GM13976 (cell line): Measurements from ENCODE around the gene HIVEP3.

Source experiments
- DNase-seq: peaks from one replicate; pipeline ENCODE4 v3.0.0; 2012; ENCODE audit warnings: low spot score
- CTCF ChIP-seq: IDR thresholded peaks from 2 replicates; pipeline ENCODE4 v1.5.1; 2012; ENCODE audit warnings: borderline replicate concordance, mild to moderate bottlenecking; ENCODE audit not compliant: insufficient read depth; ENCODE audit errors: extremely low read depth, missing control alignments, control extremely low read depth
- in situ Hi-C: fragments of 300-500 bp; cut with MboI; formaldehyde crosslinking; loops from one replicate; pipeline ENCODE4 v1.12.0; 2022; ENCODE audit warnings: low sequenced_read_pairs, mixed read lengths, inconsistent platforms; ENCODE audit not compliant: unreplicated experiment

The HIVEP3 gene

GRCh38 chr1:41507110-41507720 is 411.5 kb downstream of the HIVEP3 start:
- in situ Hi-C loops, result no loop called here
- DNase-seq, result no peak
- no peak for TF ChIP-seq CTCF

- no peak for TF ChIP-seq CTCF
- no peak for DNase-seq
- in situ Hi-C loops, result no loop called here
These were observed 414.3 kb downstream of the HIVEP3 start for GRCh38 chr1:41504114-41505035.

- no peak for TF ChIP-seq CTCF
- in situ Hi-C loops, result no loop called here
- DNase-seq, result no peak
These were observed 415.1 kb downstream of the HIVEP3 start for GRCh38 chr1:41503538-41504113.

- in situ Hi-C loops, result no loop called here
- DNase-seq, result no peak
- no peak for TF ChIP-seq CTCF
These were observed 415.8 kb downstream of the HIVEP3 start for GRCh38 chr1:41502912-41503311.

GRCh38 chr1:41501581-41501980 is 417.1 kb downstream of the HIVEP3 start:
- TF ChIP-seq CTCF, result no peak
- in situ Hi-C loops, result no loop called here
- DNase-seq, result no peak

- no peak for DNase-seq
- in situ Hi-C loops, result no loop called here
- no peak for TF ChIP-seq CTCF
These were observed 417.8 kb downstream of the HIVEP3 start for GRCh38 chr1:41500781-41501518.
